GM21360 (cell line): ENCODE data around the gene ACACB.

Experiments used
- ATAC-seq: cut with Tn5 transposase; IDR thresholded peaks from one replicate; pipeline ENCODE4 v1.9.1; 2021; ENCODE audit warnings: mild to moderate bottlenecking, moderate library complexity; ENCODE audit not compliant: unreplicated experiment

ACACB gene

DNA sequence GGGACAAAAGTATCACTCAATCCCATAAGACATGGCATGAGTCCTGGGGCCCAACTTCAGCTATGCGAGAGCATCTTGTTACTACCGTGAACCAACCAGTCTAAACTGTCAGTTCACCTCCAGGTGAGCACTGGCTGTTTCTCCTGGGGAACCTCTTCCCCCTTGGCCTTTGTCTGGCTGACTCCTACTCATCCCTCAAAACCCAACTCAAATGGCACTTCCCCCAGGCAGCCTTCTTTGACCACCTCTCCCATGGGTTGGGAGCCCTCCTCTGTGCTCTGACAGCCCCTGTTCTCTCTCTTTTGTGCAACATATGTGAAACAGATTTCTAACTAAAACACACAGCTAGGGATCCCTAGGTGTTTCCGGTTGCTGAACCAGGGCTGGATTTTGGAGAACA lies 155.0 kb downstream of the ACACB start:
- no peak for ATAC-seq

DNA sequence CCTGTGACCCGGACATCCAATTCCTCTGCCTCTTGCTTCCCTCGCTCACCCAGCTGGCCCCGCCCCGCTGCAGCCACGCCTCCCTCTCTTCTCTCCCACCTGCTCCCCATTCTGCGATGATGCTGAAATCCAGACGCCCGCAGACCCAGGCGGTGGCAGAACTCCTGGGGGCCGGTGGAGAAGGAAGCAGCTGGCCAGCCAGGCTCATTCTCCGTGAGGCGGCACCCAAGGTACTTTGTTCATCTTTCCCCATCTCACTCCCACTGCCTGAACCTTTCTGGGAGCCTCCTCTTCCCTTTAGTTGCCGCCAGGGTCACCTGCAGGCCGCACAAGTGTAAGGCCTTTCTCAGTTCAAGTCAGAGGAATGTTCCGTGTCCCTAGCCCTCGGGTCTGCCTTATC lies 157.0 kb downstream of the ACACB start:
- ATAC-seq = no peak

DNA sequence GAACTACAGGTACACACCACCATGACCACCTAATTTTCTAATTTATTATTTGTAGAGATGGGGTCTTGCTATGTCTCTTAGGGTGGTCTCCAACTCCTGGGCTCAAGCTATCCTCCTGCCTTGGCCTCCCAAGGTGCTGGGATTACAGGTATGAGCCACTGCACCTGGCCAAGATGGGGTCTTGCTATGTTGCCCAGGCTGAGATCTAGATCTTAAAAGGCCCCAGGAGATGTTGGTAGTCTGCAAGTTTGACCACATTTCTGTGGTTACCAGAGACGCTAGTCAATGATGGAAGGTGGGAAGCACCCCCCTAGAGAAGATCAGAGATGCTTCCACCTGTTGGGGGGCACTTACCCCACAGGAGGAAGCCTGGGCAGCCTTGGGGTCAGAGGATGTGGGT lies 158.0 kb downstream of the ACACB start:
- no peak for ATAC-seq

DNA sequence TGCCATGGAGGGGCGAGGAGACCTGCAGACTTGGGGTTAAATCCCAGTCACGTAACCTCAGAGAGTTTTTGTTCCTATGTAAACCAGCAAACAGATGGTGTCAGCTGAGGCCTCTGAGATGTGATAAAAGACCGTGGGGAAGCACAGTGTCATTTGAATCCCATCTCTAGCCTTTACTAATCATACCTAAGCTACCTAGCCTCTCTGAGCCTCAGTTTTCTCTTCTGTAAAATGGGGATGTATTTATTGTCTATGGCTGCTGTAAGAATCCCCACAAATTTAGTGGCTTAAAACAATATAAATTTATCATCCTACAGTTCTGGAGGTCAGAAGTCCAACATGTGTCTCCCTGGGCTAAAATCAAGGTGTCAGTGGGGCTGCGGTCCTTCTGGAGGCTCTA lies 158.8 kb downstream of the ACACB start:
- no peak for ATAC-seq

DNA sequence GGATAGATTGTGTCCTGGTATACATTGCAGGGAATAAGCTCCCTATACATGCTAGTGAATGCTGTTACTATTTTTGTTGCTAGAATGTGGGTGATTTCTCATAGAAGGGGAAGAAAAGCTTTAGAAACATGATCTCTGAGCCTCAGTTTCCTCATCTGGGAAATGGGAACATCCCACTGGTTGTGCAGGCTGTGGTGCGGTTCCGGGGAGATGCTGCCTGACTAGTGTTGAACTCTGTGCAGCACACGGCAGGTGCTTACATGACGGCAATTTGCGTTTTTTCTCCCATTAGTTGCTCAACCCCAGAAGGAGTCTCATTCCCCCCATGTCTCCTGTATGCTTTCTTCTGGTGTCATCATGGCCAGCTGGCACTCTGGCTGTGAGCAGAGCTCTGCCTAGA lies 159.8 kb downstream of the ACACB start:
- ATAC-seq = no peak

DNA sequence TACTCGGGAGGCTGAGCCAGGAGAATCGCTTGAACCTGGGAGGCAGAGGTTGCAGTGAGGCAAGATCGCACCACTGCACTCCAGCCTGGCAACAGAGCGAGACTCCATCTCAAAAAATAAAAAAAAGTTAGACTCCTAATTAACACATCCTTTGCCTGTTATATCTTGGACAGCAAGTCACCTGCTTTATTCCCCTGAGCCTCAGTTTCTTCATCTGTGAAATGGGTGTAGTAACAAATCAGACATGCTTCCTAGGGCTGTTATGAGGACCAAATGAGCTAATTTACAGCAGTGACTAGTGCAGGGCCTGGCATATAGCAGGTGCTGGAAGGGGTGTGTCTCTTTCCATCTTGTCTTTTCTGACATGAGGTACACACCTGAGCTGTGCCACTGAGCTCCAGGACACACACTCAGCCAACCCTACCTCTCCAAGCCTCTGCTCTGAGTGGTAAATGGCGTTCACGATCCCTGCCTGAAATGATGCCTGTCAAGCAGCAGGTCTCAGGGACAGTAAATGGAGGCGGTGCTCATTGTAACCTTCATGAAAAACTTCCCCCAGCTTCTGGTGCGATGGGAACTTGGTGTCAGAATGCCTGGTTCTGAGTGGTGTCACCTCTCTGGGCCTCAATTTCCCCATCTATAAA lies 161.0 kb downstream of the ACACB start:
- ATAC-seq = no peak

DNA sequence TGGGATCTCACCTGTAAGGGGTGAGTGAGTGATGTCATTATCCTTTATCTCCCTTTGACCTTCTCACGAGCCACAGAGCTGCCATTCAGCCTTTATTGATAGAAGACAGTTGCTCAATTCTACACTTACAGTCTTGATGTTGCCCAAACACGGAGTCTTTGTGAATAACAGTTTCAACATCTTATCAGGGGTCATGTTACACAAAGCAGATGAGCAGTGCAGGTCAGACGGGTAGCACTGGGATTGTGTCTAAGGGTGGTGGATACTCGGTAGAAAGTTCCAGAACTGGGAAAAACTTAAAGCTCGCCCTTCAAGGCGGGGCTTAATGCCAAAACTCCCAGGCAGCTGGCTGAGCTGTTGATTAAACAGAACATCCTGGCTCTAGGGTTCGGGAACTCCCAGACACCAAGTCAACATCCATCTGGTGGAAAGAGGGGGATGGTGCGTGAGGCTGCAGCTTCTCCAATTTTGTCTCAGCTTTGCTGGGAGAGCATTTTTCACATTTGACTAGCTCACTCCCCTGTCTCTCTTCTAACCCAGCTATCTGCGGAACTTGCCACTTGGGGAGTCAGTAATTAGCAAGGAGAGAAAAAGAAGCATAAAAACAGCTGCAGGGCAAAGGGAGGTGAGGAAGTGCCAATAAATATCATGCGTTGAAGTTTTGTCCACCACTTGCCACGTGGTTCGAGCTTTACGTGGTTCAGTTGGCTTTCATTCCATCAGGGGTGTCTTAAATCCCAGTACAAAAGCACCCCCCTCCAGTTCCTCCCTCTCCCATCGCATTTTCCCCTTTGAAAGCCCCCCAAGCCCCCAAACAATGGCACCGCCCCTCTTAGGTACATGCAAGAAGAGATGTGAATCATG lies 161.7 kb downstream of the ACACB start:
- no peak for ATAC-seq

DNA sequence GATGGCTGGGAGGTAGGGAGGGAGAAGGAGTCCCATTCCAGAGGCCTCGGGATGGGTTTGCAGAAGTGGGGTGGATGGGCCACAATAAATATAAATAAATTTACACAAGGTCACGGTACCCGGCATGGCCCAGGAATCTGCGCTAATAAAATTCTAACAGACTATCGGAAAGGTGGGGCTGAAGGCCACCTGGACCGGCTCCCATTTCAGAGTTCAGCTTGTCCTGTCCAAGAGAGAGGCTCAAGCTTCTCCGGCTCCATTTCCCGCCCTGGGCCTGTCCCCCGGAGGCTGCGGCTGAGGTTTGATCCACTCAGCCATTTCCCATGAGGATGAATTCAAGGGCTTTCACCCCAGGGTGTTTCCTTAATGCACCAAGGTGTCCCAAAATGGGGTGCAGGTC lies 162.5 kb downstream of the ACACB start:
- ATAC-seq = no peak

DNA sequence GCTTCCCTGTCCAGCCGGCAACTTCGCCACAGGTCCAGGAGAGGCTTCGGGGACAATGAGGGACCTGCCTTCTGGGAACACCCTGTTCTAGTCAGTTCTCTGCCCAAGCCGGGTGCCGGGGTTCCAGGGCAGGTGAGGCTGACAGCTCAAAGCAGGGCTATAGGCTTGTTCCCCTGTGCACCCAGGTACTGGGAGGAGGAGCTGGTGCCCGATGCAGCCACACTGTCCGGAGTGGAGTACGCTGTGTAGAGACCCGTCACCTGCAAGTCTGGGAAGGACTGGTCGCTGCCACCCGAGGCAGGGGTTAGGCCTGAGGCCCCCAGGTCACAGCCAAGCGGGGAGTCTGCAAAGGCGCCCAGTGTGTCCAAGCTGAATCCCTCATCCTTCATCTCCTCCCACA lies 163.1 kb downstream of the ACACB start:
- ATAC-seq = no peak

DNA sequence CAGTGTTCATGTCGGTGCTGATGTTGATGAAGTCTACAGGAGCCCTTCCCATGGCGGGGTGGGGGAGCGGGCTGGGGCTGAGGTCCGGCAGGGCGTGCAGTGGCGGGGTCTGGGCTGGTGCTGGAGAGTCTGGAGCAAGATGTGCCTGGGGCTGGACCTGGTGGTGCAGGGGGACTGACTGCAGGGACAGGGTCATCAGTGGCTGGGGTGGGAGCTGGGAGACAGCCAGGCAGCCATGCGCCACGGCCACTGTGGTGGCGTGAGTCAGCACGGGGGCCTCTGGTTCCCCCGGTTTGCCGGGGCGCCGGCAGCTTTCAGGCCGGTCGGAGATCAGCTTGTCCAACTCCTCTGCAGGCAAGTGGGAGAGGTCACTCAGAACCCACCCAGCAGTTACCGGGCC lies 165.1 kb downstream of the ACACB start:
- no peak for ATAC-seq

DNA sequence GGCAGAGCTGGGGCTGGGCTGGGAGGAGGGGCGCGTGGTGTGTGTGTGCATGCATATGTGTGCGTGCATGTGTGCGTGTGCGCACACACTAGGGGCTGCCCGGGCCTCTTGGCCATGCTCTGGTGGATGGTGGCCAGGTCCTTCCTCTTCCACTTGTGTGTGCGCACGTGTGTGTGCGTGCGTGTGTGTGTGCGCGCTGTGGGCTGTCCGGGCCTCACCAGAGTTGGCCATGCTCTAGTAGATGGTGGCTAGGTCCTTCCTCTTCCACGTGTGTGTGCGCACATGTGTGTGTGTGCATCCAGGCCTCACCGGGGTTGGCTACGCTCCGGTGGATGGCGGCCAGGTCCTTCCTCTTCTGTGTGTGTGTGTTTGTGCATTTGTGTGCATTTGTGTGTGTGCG lies 168.0 kb downstream of the ACACB start:
- ATAC-seq = no peak

DNA sequence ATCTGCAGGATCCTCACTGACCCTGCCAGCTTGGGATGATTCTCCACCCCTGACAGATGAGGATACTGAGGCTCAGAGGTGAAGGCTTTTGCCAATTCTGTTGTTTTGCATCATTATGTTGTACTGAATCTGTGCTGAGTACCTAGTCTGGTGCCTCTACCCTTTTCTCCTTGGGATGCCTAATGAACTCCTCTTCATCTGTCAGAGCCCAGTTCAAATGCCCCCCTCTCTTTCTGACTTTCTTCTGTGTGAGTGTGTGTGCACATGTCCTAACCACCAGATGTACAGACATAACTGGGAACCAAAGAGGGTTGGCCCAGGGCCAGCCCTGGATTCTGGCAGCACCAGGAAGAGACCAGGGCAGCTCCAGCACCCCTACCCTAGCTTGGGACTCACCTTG lies 169.9 kb downstream of the ACACB start:
- no peak for ATAC-seq

DNA sequence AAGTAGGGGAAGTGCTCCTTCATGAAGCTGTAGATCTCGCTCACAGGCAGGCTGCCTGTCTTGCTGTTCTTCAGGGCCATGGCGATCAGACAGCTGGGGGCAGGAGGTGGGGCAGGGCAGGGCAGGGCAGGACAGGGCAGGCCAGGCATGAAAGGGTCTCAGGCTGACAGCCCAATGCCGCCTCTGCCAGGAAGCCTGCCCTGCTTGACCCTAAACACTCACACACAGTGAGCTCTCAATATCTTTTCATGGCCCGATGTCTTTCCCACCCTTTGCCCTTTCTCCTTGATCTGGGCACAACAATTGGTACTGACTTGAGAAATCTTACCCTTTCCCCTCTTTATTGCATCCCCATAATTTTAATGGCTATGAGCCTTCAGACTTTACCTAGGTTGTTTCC lies 170.3 kb downstream of the ACACB start:
- ATAC-seq = no peak

DNA sequence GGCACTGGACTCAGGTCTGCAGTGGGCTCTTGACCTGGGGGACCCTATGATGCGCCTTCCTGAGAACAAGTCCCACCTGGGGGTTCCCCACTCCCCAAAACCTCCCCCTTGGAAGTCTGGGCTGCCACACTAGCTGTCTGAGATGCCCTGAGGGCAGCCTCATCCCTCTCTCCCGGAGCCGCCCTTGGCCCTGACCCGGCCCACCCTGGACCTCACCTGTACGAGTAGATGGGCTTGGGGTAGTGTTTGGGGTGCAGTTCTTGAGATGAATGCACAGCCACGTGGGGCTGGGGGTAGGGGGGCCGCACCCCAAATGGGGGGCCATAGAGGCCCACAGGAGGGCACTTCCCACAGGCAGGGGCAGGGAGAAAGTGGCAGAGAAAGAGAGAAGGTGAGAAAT lies 170.8 kb downstream of the ACACB start:
- ATAC-seq = no peak

DNA sequence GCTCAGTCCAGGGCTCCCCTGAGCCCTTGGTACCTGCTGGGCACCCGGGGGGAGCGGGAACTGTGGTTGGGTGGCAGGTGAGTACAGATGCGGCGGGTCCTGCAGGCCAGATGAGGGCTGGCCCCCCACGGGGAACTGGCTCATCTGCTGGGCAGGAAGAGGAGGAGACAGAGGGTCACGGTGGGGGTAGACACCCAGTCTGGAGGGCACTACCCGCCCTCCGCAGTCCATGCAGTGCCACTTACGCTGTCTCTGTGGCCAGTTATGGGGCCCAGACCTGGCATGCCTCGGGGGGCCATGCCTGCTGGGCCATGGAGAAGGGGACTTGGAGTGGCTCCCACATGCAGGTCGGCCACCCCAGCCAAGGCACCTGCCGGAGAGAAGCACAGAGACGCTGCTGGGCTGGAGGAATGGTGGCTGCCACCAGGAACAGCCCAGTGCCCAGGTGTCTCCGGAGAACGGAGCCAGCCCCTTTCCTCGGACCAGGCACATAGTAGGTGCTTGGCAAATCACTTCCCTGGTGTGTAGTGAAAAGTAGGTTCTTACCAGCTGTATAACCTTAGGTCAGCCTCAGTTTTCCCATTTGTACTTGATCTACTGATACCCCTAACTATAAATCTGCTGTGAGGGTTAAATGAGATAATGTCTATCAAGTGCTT lies 171.6 kb downstream of the ACACB start:
- no peak for ATAC-seq

DNA sequence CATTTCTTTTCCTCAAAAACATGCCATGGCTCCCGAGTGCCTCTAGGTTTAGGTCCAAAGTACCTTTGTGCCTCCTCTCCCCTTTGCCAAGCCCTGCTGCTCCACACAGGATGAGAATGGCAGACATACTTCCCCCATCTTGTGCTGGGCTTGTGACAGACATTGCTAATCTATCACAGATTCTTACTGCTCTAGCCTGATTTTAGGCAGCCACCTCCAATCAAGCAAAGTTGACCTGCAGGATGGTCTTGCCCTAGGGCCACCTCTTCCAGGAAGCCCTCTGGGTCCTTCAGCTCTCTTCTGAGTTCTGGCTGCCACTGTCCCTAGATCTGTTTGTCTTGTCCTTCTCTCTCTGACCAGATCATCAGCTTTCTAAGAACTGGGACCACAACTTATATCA lies 172.2 kb downstream of the ACACB start:
- ATAC-seq = no peak

DNA sequence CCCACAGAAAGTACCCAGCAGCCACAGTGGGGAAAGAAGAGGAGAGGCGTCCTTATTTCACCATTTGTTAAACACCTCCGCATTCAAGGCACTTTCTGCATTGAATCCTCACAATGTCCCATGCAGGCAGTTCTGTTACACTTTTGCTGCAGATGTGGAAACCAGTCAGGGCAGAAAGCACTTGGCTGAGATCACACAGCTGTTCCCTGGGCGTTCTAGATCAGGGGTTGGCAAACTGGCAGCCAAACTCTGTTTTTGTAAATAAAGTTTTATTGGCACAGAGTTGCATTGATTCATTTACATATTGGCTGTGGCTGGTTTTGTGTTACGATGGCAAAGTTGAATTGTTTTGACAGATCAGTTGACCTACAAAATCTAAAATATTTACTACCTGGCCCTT lies 172.6 kb downstream of the ACACB start:
- no peak for ATAC-seq

DNA sequence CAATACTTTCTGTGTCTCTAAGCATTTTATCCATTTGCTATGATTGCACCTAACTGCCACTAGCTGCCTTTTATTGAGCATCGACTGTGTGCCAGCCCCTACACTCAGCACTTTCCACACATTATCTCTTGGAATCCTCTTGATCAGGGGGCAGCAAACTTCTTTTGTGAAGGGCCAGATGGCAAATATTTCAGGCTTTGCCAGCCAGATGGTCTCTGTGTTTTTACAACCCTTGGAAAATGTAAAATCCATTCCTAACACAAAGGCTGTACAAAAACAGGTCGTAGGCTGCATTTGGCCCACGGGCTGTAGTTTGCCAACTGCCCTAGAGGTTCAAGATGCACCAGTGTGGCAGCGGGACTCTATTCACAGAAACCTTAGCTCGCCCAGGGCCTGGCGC lies 173.2 kb downstream of the ACACB start:
- ATAC-seq = no peak

DNA sequence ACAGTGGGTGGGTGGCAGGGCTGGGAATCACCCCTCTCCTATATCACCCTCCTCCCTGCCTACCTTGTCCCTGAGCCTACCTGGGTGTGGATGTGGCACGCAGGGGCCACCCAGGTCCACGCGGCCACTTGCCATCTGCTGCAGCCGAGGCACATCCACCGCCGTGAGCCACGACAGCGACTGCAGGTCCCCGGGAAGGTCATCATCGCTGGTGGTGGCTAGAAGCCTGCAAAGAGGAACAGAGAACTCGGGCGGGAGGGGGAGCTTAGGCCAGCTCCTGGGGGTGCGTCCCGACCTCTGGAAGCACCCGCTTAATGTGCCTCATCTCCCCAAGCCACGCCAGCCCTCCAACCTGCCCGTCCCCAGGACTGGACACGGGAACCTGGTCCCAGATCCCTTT lies 173.7 kb downstream of the ACACB start:
- no peak for ATAC-seq

DNA sequence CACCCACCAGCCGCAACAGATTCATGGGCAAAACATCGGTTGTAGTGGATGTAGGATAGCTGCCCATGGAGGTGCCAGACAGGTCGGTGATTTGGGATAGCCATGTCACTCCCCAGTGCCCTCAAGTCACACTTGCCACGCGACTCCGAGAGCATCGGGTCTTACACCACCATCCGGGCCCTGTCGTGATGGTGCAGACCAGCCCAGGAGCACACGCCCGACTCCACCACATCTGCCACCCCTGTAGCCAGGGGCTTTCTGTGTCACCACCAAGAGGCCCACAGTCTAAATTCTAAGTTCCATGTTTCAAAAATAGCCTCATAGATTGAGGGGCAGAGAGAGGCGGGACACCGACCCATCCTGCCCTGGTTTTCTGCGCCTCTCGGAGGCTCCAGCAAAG lies 174.7 kb downstream of the ACACB start:
- no peak for ATAC-seq

DNA sequence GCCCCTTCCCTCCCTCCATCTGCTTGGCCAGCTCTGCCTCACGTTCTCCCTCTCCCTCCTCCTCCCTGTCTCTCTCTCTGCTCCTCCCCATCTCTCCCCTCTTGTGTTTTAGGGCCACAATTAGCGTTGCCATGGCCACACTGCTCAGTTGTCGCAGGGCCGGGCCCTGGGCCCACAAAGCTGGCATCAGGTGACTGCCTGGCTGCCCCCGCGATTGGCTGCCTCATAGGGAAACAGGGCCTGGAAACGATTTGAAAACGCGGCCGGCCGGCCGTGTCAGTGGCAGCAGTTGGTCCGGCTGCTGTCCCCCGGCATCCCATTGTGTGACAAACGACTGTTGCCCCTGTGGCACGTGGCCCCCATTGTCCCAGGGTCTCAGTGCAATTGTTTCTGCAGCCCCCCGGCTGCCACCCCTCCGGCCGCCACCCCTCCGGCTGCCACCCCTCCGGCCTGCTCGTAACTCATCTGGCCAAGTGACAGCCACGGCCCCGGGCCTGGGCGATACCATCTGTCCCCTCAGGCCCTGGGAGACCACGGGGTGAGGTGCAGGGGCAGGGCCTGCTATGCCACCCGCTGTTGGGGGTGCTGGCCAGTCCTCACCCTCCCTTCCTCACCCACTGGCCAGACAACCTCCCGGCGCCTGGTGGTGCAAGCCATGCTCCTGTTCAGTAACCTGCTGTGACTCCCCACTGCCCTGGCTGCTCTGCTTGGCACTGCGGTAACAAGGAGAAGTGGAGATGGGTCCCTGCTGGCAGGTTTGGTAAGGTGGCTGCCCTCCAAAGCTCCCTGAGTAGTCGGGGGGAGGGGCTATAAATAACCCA lies 175.3 kb downstream of the ACACB start:
- ATAC-seq = no peak
